Measurements from ENCODE around the gene HDAC4. TPM values are rescaled to one million over a fixed set of nuclear protein-coding genes. Genes with fewer than 3 reads are reported as not detected.

HDAC4 gene
- total RNA-seq, 1 experiment from 2014 or later = 40.1 TPM

DNA sequence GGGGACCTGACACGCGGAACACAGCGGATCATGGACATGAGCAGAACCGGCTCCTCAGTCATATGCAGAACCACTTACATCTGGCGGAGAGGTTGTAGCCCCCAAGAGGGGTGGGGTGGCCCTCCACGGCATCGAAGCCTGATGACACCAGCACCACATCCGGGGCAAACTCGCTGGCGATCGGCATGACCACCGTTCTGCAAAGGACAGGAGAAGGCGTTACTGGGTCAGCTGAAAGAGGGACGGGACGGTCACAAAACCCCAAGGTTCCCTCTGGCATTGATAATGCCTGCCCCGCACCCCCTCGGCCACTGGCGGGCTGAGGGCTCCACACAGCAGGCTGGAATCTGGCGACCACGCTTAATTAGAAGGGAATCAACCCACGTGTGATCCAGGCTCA is 332.4 kb downstream of the HDAC4 start:
- intact Hi-C loops (cut with micrococcal nuclease; ENCODE audit: unreplicated experiment) (no loop called here), in situ Hi-C loops (cut with HindIII; ENCODE audit: low pct_unique_long_range_greater_than_20kb, low sequenced_read_pairs) (no loop called here)
- H3K27me3 ChIP-seq (ENCODE audit: control insufficient read depth, insufficient read depth, low read length) = no peaks in the 10 kb centered on the region
- CTCF ChIA-PET = no interaction called here
- TF ChIP-seq POLR2AphosphoS5 (IDR thresholded peaks at IDR 0.05; ENCODE audit: low read depth, low read length) = no peak
- DNase-seq (ENCODE audit: low read depth, low spot score) = no peak
- H3K36me3 ChIP-seq (ENCODE audit: control insufficient read depth, insufficient read depth, low read length) = no peaks in the 10 kb centered on the region
- POLR2A ChIA-PET = no interaction called here
- H3K4me3 ChIP-seq (ENCODE audit: low read depth in 2 of 2, low read length in 2 of 2) = no peak overlapping the region
- H3K9me3 ChIP-seq (ENCODE audit: control insufficient read depth, insufficient read depth, low read depth, low read length) = no peaks in the 10 kb centered on the region
- no peaks in the 10 kb centered on the region for H3K4me1 ChIP-seq (ENCODE audit: control insufficient read depth, insufficient read depth, low read length)
- BruUV-seq (replicated peaks) = no TSS peak
- no peak for ATAC-seq
- no peak overlapping the region for H3K27ac ChIP-seq (ENCODE audit: low read length)

DNA sequence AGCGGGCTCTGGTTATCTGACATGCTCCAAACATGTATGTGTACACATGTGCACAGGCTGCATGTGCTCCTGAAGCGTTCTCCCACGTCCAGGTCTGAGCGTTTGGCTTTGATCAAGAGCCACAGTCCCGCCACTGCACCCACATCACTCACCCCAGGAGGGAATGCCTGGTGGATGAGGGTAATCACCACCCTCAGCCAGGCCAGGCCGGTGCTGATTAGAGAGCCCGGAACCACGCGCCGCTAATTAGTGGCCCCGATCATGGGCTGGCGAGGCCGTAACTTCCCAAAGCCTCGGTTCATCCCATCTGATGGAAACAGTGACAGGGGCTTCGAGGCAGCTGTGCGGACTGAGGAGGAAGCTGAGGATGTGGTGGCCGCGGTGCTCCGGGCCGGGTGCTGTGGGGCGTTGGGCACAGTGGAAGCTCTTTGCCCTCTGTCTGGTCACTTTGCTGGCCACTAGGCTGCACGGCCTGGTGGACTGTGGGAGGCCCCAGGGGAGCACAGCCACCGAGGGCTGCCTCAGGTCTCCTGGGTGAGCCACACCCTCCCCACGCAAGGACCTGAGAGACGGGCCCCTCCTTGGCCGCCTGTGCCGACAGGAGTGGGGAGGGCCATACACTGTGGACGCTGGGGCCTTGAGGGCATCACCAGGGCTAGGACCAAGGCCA is 333.5 kb downstream of the HDAC4 start:
- ATAC-seq (no peak), DNase-seq (ENCODE audit: low read depth, low spot score) (no peak)
- H3K9me3 ChIP-seq (ENCODE audit: control insufficient read depth, insufficient read depth, low read depth, low read length) = no peaks in the 10 kb centered on the region
- no peaks in the 10 kb centered on the region for H3K4me1 ChIP-seq (ENCODE audit: control insufficient read depth, insufficient read depth, low read length)
- intact Hi-C loops (cut with micrococcal nuclease; ENCODE audit: unreplicated experiment) = no loop called here
- TF ChIP-seq TCF7L2 (IDR thresholded peaks at IDR 0.05; ENCODE audit: low read depth, low read length) (no peak), SIN3A (IDR thresholded peaks at IDR 0.05; ENCODE audit: borderline replicate concordance, insufficient read depth, low read depth, low read length) (no peak), POLR2AphosphoS5 (IDR thresholded peaks at IDR 0.05; ENCODE audit: low read depth, low read length) (no peak)
- TF ChIP-seq, protein P1, sequence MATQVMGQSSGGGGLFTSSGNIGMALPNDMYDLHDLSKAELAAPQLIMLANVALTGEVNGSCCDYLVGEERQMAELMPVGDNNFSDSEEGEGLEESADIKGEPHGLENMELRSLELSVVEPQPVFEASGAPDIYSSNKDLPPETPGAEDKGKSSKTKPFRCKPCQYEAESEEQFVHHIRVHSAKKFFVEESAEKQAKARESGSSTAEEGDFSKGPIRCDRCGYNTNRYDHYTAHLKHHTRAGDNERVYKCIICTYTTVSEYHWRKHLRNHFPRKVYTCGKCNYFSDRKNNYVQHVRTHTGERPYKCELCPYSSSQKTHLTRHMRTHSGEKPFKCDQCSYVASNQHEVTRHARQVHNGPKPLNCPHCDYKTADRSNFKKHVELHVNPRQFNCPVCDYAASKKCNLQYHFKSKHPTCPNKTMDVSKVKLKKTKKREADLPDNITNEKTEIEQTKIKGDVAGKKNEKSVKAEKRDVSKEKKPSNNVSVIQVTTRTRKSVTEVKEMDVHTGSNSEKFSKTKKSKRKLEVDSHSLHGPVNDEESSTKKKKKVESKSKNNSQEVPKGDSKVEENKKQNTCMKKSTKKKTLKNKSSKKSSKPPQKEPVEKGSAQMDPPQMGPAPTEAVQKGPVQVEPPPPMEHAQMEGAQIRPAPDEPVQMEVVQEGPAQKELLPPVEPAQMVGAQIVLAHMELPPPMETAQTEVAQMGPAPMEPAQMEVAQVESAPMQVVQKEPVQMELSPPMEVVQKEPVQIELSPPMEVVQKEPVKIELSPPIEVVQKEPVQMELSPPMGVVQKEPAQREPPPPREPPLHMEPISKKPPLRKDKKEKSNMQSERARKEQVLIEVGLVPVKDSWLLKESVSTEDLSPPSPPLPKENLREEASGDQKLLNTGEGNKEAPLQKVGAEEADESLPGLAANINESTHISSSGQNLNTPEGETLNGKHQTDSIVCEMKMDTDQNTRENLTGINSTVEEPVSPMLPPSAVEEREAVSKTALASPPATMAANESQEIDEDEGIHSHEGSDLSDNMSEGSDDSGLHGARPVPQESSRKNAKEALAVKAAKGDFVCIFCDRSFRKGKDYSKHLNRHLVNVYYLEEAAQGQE (IDR thresholded peaks at IDR 0.05; ENCODE audit: insufficient read depth in 1 of 2, low read depth in 2 of 2, low read length in 1 of 2) = no peak
- TF ChIP-seq, protein P2, sequence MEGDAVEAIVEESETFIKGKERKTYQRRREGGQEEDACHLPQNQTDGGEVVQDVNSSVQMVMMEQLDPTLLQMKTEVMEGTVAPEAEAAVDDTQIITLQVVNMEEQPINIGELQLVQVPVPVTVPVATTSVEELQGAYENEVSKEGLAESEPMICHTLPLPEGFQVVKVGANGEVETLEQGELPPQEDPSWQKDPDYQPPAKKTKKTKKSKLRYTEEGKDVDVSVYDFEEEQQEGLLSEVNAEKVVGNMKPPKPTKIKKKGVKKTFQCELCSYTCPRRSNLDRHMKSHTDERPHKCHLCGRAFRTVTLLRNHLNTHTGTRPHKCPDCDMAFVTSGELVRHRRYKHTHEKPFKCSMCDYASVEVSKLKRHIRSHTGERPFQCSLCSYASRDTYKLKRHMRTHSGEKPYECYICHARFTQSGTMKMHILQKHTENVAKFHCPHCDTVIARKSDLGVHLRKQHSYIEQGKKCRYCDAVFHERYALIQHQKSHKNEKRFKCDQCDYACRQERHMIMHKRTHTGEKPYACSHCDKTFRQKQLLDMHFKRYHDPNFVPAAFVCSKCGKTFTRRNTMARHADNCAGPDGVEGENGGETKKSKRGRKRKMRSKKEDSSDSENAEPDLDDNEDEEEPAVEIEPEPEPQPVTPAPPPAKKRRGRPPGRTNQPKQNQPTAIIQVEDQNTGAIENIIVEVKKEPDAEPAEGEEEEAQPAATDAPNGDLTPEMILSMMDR (IDR thresholded peaks at IDR 0.05) = no peak
- in situ Hi-C loops (cut with HindIII; ENCODE audit: low pct_unique_long_range_greater_than_20kb, low sequenced_read_pairs) = no loop called here
- H3K36me3 ChIP-seq (ENCODE audit: control insufficient read depth, insufficient read depth, low read length) = no peaks in the 10 kb centered on the region
- CTCF ChIA-PET = no interaction called here
- no peak overlapping the region for H3K27ac ChIP-seq (ENCODE audit: low read length)
- H3K4me3 ChIP-seq (ENCODE audit: low read depth in 2 of 2, low read length in 2 of 2) = no peak overlapping the region
- POLR2A ChIA-PET = no interaction called here
- H3K27me3 ChIP-seq (ENCODE audit: control insufficient read depth, insufficient read depth, low read length) = no peaks in the 10 kb centered on the region
- no TSS peak for BruUV-seq (replicated peaks)

DNA sequence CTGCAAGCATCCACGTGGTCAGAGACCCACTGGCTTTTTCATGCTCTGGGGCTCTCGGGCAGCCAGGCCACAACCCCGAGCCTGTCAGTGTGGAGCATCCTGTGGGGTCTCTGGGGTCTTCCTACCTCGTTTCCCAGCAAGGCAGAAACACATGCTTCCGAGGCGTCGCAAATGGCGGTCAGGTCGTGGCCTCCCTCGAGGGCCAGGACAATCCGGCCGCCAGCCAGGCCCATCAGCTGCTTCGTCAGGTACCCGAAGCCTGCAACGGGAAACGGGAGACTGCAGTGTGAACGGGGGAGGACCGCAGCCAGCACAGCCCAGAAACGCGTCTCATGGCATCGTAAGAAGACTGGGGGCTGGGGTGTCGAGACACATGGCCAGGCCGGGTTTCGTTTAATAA is 334.2 kb downstream of the HDAC4 start:
- H3K36me3 ChIP-seq (ENCODE audit: control insufficient read depth, insufficient read depth, low read length) = no peaks in the 10 kb centered on the region
- POLR2A ChIA-PET = interaction anchor here (0.7 kb wide), 1 partner anchor 448 kb away, joined by 3 read pairs; no protein-coding TSS in a partner anchor
- ATAC-seq = no peak
- no peaks in the 10 kb centered on the region for H3K9me3 ChIP-seq (ENCODE audit: control insufficient read depth, insufficient read depth, low read depth, low read length)
- no peaks in the 10 kb centered on the region for H3K27me3 ChIP-seq (ENCODE audit: control insufficient read depth, insufficient read depth, low read length)
- in situ Hi-C loops (cut with HindIII; ENCODE audit: low pct_unique_long_range_greater_than_20kb, low sequenced_read_pairs) = no loop called here
- no peak overlapping the region for H3K4me3 ChIP-seq (ENCODE audit: low read depth in 2 of 2, low read length in 2 of 2)
- CTCF ChIA-PET = interaction anchor here (0.6 kb wide), 1 partner anchor 18 kb away, joined by 3 read pairs; no protein-coding TSS in a partner anchor
- intact Hi-C loops (cut with micrococcal nuclease; ENCODE audit: unreplicated experiment) = no loop called here
- H3K27ac ChIP-seq (ENCODE audit: low read length) = no peak overlapping the region
- no TSS peak for BruUV-seq (replicated peaks)
- no peak for TF ChIP-seq POLR2AphosphoS5 (IDR thresholded peaks at IDR 0.05; ENCODE audit: low read depth, low read length)
- TF ChIP-seq SIN3A (IDR thresholded peaks at IDR 0.05; ENCODE audit: borderline replicate concordance, insufficient read depth, low read depth, low read length) = no peak
- TF ChIP-seq TCF7L2 (IDR thresholded peaks at IDR 0.05; ENCODE audit: low read depth, low read length) = no peak
- TF ChIP-seq, protein P1 (IDR thresholded peaks at IDR 0.05; ENCODE audit: insufficient read depth in 1 of 2, low read depth in 2 of 2, low read length in 1 of 2) = no peak
- TF ChIP-seq, protein P2 (IDR thresholded peaks at IDR 0.05) = no peak
- DNase-seq (ENCODE audit: low read depth, low spot score) = no peak
- H3K4me1 ChIP-seq (ENCODE audit: control insufficient read depth, insufficient read depth, low read length) = no peaks in the 10 kb centered on the region
